ACC112 (cell line): ENCODE measurements around the gene TBC1D2B.

Source experiments
- H2AFZ ChIP-seq: fragments of 200-600 bp; sonication (generic); one replicate; pipeline ENCODE4 v1.6.0; 2017; ENCODE audit warnings: antibody characterized with exemption, low read length; ENCODE audit not compliant: unreplicated experiment
- H3K27ac ChIP-seq: fragments of 200-600 bp; sonication (generic); 2 replicates; pipeline ENCODE4 v1.5.1; 2014; ENCODE audit warnings: low read depth, mild to moderate bottlenecking, antibody characterized with exemption, low read length, moderate library complexity
- H3K27me3 ChIP-seq: fragments of 200-600 bp; sonication (generic); 2 replicates; pipeline ENCODE4 v1.6.1; 2014; ENCODE audit warnings: mild to moderate bottlenecking, antibody characterized with exemption, low read length, moderate library complexity, mixed read lengths; ENCODE audit not compliant: insufficient read depth
- H3K36me3 ChIP-seq: fragments of 200-600 bp; sonication (generic); 2 replicates; pipeline ENCODE4 v1.6.1; 2016; ENCODE audit warnings: mild to moderate bottlenecking, antibody characterized with exemption, low read length, moderate library complexity, mixed read lengths; ENCODE audit not compliant: insufficient read depth
- H3K4me1 ChIP-seq: fragments of 200-600 bp; sonication (generic); one replicate; pipeline ENCODE4 v1.6.1; 2016; ENCODE audit warnings: low read length, mixed read lengths; ENCODE audit not compliant: insufficient read depth, unreplicated experiment, control insufficient read depth
- H3K4me3 ChIP-seq: fragments of 200-600 bp; sonication (generic); 2 replicates; pipeline ENCODE4 v1.5.1; 2014; ENCODE audit warnings: mild to moderate bottlenecking, low read depth, low read length
- H3K79me2 ChIP-seq: fragments of 200-600 bp; sonication (generic); one replicate; pipeline ENCODE4 v1.6.0; 2016; ENCODE audit warnings: low read length; ENCODE audit not compliant: control insufficient read depth, unreplicated experiment, insufficient read depth

TBC1D2B gene

GRCh38 chr15:78082106-78082742 lies 4.7 kb upstream of the TBC1D2B start:
- no peaks in the 10 kb centered on the region for H3K27me3 ChIP-seq
- H3K4me3 ChIP-seq = no peak overlapping the region
- no peaks in the 10 kb centered on the region for H3K4me1 ChIP-seq
- no peak overlapping the region for H3K27ac ChIP-seq
- peaks cover under 1% of the 10 kb centered on the region for H3K79me2 ChIP-seq
- H3K36me3 ChIP-seq = no peaks in the 10 kb centered on the region
- H2AFZ ChIP-seq = no peak overlapping the region

DNA sequence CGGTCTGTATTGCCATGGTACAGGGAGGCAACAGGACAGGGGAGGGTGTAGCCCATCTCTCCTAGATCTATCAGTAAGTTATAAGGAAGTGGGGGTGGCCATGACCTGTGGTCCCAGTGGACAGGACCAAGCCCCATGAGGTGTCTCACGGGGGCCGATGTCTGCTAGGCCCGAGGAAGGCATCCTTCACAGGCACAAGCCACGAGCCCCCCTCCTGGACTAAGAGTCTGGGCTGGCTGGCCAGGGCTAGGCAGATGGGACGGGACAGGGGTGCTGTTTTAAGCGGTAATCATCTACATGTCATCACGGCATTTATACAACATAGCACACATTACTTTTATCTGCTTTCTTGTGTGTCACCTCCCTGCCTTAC lies 2.6 kb upstream of the TBC1D2B start:
- Histone ChIP-seq H3K79me2 (peaks cover 15% of the 10 kb centered on the region), H3K27me3 (no peaks in the 10 kb centered on the region), H3K36me3 (no peaks in the 10 kb centered on the region), H3K4me3 (no peak overlapping the region), H2AFZ (no peak overlapping the region), H3K4me1 (peaks cover 6% of the 10 kb centered on the region), H3K27ac (no peak overlapping the region)

GRCh38 chr15:78079298-78080087 lies 2.0 kb upstream of the TBC1D2B start:
- Histone ChIP-seq H3K4me1 (peaks cover 10% of the 10 kb centered on the region), H2AFZ (no peak overlapping the region), H3K4me3 (no peak overlapping the region), H3K36me3 (no peaks in the 10 kb centered on the region), H3K27ac (no peak overlapping the region), H3K79me2 (peaks cover 19% of the 10 kb centered on the region), H3K27me3 (no peaks in the 10 kb centered on the region)

DNA sequence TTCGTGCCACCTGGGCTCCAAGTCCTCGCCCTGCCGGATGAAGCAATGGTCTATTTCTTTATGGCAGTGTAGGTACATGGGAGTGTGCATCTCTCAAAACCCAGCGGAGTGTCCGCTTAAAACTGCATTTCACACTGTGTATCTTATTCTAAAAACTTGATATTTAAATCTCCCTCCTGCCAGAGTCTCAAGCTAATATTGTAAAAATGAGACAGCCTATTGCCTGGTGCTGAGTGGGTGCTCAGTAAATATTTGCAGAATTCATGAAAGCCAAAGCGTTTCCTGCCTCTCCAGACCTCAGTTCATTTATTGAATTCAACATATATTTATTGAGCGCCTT lies 330 bp upstream of the TBC1D2B start:
- H3K4me1 ChIP-seq = peaks cover 17% of the 10 kb centered on the region
- no peaks in the 10 kb centered on the region for H3K27me3 ChIP-seq
- H2AFZ ChIP-seq = peak overlapping the region; percentile 90
- H3K4me3 ChIP-seq = peak overlapping the region; percentile 100
- H3K27ac ChIP-seq = no peak overlapping the region
- H3K79me2 ChIP-seq = peaks cover 36% of the 10 kb centered on the region
- H3K36me3 ChIP-seq = no peaks in the 10 kb centered on the region

DNA sequence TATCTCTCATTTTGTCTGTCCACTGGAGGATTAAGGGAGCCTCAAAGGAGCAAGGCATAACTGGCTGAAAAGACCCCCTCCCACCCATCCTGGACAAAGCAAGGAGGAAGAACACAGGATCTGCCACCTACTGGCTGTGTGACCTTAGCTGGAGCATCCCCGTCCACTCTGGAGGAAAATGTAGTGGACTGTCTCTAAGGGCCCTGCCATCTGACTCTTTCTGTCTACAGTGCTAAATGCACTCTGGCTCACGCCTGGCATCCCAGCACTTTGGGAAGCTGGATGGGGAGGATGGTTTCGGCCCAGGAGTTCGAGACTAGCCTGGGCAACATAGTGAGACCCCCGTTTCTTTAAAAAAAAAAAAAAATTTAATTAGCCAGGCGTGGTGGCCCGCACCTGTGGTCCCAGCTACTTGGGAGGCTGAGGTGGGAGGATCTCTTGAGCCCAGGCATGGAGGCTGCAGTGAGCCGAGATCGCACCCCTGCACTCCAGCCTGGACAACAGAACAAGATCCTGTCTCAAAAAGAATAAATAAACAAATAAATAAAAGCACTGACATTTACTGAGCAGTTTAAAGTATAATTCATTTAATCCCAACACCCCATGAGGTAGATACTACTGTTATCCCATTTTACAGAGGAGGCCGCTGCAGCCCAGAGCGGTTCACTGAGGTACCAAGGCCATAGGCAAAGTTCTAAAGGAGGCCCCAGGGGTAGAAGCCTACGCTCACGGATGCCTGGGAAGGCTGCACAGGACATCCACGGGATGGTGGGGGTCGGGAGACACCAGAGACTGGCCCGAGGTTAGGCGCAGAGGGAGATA lies 1.1 kb downstream of the TBC1D2B start:
- no peaks in the 10 kb centered on the region for H3K27me3 ChIP-seq
- peaks cover 50% of the 10 kb centered on the region for H3K79me2 ChIP-seq
- H3K36me3 ChIP-seq = no peaks in the 10 kb centered on the region
- H2AFZ ChIP-seq = peak overlapping the region; percentile 84
- H3K4me1 ChIP-seq = peaks cover 31% of the 10 kb centered on the region
- peak overlapping the region; percentile 90 for H3K27ac ChIP-seq
- peak overlapping the region; percentile 100 for H3K4me3 ChIP-seq

GRCh38 chr15:78075490-78076230 lies 1.9 kb downstream of the TBC1D2B start:
- Histone ChIP-seq H3K79me2 (peaks cover 57% of the 10 kb centered on the region), H2AFZ (no peak overlapping the region), H3K4me1 (peaks cover 37% of the 10 kb centered on the region), H3K36me3 (no peaks in the 10 kb centered on the region), H3K27ac (peak overlapping the region; percentile 90), H3K27me3 (no peaks in the 10 kb centered on the region), H3K4me3 (peak overlapping the region; percentile 100)

DNA sequence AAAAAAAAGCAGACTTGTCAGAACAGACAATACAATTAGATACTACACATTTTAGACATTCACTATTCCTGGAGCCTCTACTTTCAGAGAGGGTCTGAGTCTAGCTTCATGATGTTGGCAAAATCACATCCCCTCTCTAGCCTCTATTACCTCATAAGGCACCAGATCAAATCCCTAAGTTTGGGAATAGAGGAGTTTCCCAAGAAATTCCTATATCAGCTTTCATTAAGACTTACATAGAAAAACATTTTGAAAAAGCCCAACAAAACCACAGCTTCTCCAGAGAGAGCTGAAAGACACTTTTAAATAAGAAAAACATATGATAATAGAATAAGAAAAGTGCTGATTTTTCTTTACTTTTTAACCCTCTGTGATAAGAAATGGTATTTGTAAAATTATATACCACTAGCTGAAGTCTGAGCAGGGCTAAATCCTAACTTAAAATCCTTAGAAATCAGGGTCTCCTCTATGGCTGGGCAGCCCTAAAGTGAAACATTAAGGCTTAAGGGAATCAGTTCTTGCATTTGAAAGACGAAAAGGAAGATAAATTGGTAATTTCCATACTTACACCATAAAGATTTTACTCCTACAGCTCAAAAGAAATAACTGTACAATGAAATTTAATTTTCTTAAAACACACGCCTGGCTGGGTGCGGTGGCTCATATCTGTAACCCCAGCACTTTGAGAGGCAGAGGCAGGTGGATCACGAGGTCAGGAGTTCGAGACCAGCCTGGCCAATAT lies 4.3 kb downstream of the TBC1D2B start:
- Histone ChIP-seq H2AFZ (no peak overlapping the region), H3K27me3 (no peaks in the 10 kb centered on the region), H3K79me2 (peaks cover 82% of the 10 kb centered on the region), H3K4me1 (peaks cover 60% of the 10 kb centered on the region), H3K36me3 (no peaks in the 10 kb centered on the region), H3K27ac (peak overlapping the region; percentile 49), H3K4me3 (peak overlapping the region; percentile 26; the same call in 1 of the 2 replicates)

- Histone ChIP-seq H3K4me3 (peak overlapping the region; percentile 26), H3K27ac (peak overlapping the region; percentile 49), H3K4me1 (peaks cover 69% of the 10 kb centered on the region), H3K79me2 (peaks cover 91% of the 10 kb centered on the region), H3K27me3 (no peaks in the 10 kb centered on the region), H2AFZ (no peak overlapping the region), H3K36me3 (no peaks in the 10 kb centered on the region)
These were observed 5.2 kb downstream of the TBC1D2B start for GRCh38 chr15:78072080-78072892.

GRCh38 chr15:78071383-78071782 lies 6.1 kb downstream of the TBC1D2B start:
- H2AFZ ChIP-seq = no peak overlapping the region
- H3K4me1 ChIP-seq = peaks cover 78% of the 10 kb centered on the region
- no peaks in the 10 kb centered on the region for H3K36me3 ChIP-seq
- peaks cover 91% of the 10 kb centered on the region for H3K79me2 ChIP-seq
- H3K4me3 ChIP-seq = no peak overlapping the region
- H3K27ac ChIP-seq = 0 out of 2 replicates have a peak overlapping the region, but pooled peaks have one; percentile 49
- H3K27me3 ChIP-seq = no peaks in the 10 kb centered on the region
